IMR-90 (cell line): ENCODE results near the gene LRP6. TPM values are rescaled to one million over a fixed set of nuclear protein-coding genes. Genes with fewer than 3 reads are reported as not detected.

ENCODE experiments used
- ATAC-seq: fragments of 200-7000 bp; cut with Tn5 transposase; 2 replicates; pipeline ENCODE4 v1.9.1; 2020; ENCODE audit warnings: low read depth, mild to moderate bottlenecking, moderate library complexity
- BruUV-seq: library from RNA; stranded (reverse); fragments of 400-500 nt; replicated peaks from 2 replicates; lab custom pipeline; 2021; lab: Mats Ljungman, UMichigan
- CTCF ChIA-PET: fragments of 300-600 bp; formaldehyde crosslinking; extraction: SDS; loops from one replicate; lab custom pipeline; 2021; ENCODE audit warnings: antibody characterized with exemption; lab: Yijun Ruan, JAX
- POLR2A ChIA-PET: fragments of 300-600 bp; sonication (Branson Sonifier 250); formaldehyde crosslinking; loops from one replicate; lab custom pipeline; 2022; ENCODE audit warnings: antibody characterized with exemption; ENCODE audit not compliant: unreplicated experiment; lab: Charles Lee
- DNase-seq: peaks from one replicate; pipeline ENCODE4 v3.0.0; 2013
- H2AFZ ChIP-seq: replicated peaks from 2 replicates; pipeline ENCODE3; 2013; ENCODE audit warnings: low read length, mild to moderate bottlenecking; ENCODE audit not compliant: poor library complexity
- H2AK5ac ChIP-seq: 2 replicates; pipeline ENCODE4 v1.6.1; 2013; ENCODE audit warnings: low read depth, low read length, inconsistent platforms
- H2AK9ac ChIP-seq: replicated peaks from 2 replicates; pipeline ENCODE3; 2013; ENCODE audit warnings: mild to moderate bottlenecking, low read depth, low read length, moderate library complexity; ENCODE audit not compliant: poor library complexity
- H2BK120ac ChIP-seq: 2 replicates; pipeline ENCODE4 v1.6.1; 2013; ENCODE audit warnings: low read depth, low read length, inconsistent platforms
- H2BK15ac ChIP-seq: 3 replicates; pipeline ENCODE4 v1.6.1; 2013; ENCODE audit warnings: low read depth, low read length, inconsistent platforms
- H2BK20ac ChIP-seq: 2 replicates; pipeline ENCODE4 v1.6.1; 2013; ENCODE audit warnings: low read depth, mild to moderate bottlenecking, inconsistent platforms, low read length, moderate library complexity
- H2BK5ac ChIP-seq: 2 replicates; pipeline ENCODE4 v1.6.1; 2013; ENCODE audit warnings: mild to moderate bottlenecking, low read depth, low read length, inconsistent platforms; ENCODE audit not compliant: poor library complexity, severe bottlenecking
- H3K14ac ChIP-seq: replicated peaks from 2 replicates; pipeline ENCODE4 v1.6.1; 2013; ENCODE audit warnings: low read depth, low read length, inconsistent platforms
- H3K18ac ChIP-seq: 2 replicates; pipeline ENCODE4 v1.6.1; 2013; ENCODE audit warnings: low read depth, low read length, control low read depth
- H3K23ac ChIP-seq: 2 replicates; pipeline ENCODE4 v1.6.1; 2013; ENCODE audit warnings: low read depth, low read length, inconsistent platforms
- H3K27ac ChIP-seq: 2 replicates; pipeline ENCODE4 v1.5.1; 2013; ENCODE audit warnings: mild to moderate bottlenecking, control low read depth, low read length; ENCODE audit not compliant: insufficient read depth
- H3K27me3 ChIP-seq: 2 replicates; pipeline ENCODE4 v1.6.1; 2013; ENCODE audit warnings: low read length; ENCODE audit not compliant: control insufficient read depth, insufficient read depth
- H3K36me3 ChIP-seq: 2 replicates; pipeline ENCODE4 v1.6.1; 2013; ENCODE audit warnings: low read length, mixed read lengths; ENCODE audit not compliant: control insufficient read depth, insufficient read depth
- H3K4ac ChIP-seq: 2 replicates; pipeline ENCODE4 v1.6.1; 2013; ENCODE audit warnings: low read depth, low read length, inconsistent platforms
- H3K4me1 ChIP-seq: 2 replicates; pipeline ENCODE4 v1.6.1; 2013; ENCODE audit warnings: low read length, mixed read lengths; ENCODE audit not compliant: control insufficient read depth, insufficient read depth
- H3K4me2 ChIP-seq: 2 replicates; pipeline ENCODE4 v1.6.1; 2013; ENCODE audit warnings: low read depth, mild to moderate bottlenecking, control low read depth, low read length, moderate library complexity
- H3K4me3 ChIP-seq: 2 replicates; pipeline ENCODE4 v1.5.1; 2013; ENCODE audit warnings: low read depth, mild to moderate bottlenecking, control low read depth, low read length, moderate library complexity; ENCODE audit not compliant: insufficient read depth
- H3K56ac ChIP-seq: 2 replicates; pipeline ENCODE4 v1.6.1; 2013; ENCODE audit warnings: low read length, inconsistent platforms; ENCODE audit not compliant: insufficient read depth; ENCODE audit errors: extremely low read depth
- H3K79me1 ChIP-seq, 2 experiments: 2 replicates each; pipeline ENCODE4 v1.6.1; 2013; ENCODE audit warnings: low read length in 2 of 2, inconsistent platforms in 1 of 2, low read depth in 1 of 2
- H3K9ac ChIP-seq: 2 replicates; pipeline ENCODE4 v1.6.1; 2013; ENCODE audit warnings: low read depth, low read length, control low read depth
- H3K9me1 ChIP-seq: 2 replicates; pipeline ENCODE4 v1.6.1; 2013; ENCODE audit warnings: low read length, inconsistent platforms; ENCODE audit not compliant: insufficient read depth
- H3K9me3 ChIP-seq: 2 replicates; pipeline ENCODE4 v1.6.1; 2013; ENCODE audit warnings: low read length; ENCODE audit not compliant: control insufficient read depth, insufficient read depth
- H4K20me1 ChIP-seq: 2 replicates; pipeline ENCODE4 v1.6.1; 2013; ENCODE audit warnings: low read length, inconsistent platforms; ENCODE audit not compliant: insufficient read depth
- H4K5ac ChIP-seq: 2 replicates; pipeline ENCODE4 v1.6.1; 2013; ENCODE audit warnings: mild to moderate bottlenecking, low read depth, low read length, control low read depth
- H4K8ac ChIP-seq, 2 experiments: 2 replicates each; pipeline ENCODE4 v1.6.1; 2013; ENCODE audit warnings: low read depth in 2 of 2, low read length in 2 of 2, control low read depth in 1 of 2, inconsistent platforms in 1 of 2
- H4K91ac ChIP-seq: 2 replicates; pipeline ENCODE4 v1.6.1; 2013; ENCODE audit warnings: low read depth, low read length, inconsistent platforms; ENCODE audit not compliant: insufficient read depth
- BHLHE40 ChIP-seq: fragments of 150-350 bp; IDR thresholded peaks from 2 replicates; pipeline ENCODE4 v1.6.1; 2016; ENCODE audit warnings: mild to moderate bottlenecking, low read depth, low read length
- CEBPB ChIP-seq: IDR thresholded peaks from 2 replicates; pipeline ENCODE4 v1.6.1; 2012; ENCODE audit warnings: low read depth, low read length, improper control_type of control experiment
- CHD1 ChIP-seq: IDR thresholded peaks from 2 replicates; pipeline ENCODE4 v1.6.1; 2012; ENCODE audit warnings: low read depth, low read length, improper control_type of control experiment
- ELK1 ChIP-seq: fragments of 150-350 bp; IDR thresholded peaks from 2 replicates; pipeline ENCODE4 v1.6.1; 2016; ENCODE audit warnings: low read depth, mild to moderate bottlenecking, low read length, moderate library complexity, borderline replicate concordance
- FOS ChIP-seq: fragments of 150-350 bp; IDR thresholded peaks from 2 replicates; pipeline ENCODE4 v1.6.1; 2016; ENCODE audit warnings: low read depth, low read length
- MAFK ChIP-seq: IDR thresholded peaks from 2 replicates; pipeline ENCODE4 v1.6.1; 2012; ENCODE audit warnings: low read depth, low read length, improper control_type of control experiment
- MAZ ChIP-seq: IDR thresholded peaks from 2 replicates; pipeline ENCODE4 v1.6.1; 2012; ENCODE audit warnings: low read depth, mild to moderate bottlenecking, low read length, improper control_type of control experiment, moderate library complexity, borderline replicate concordance
- MXI1 ChIP-seq: IDR thresholded peaks from 2 replicates; pipeline ENCODE4 v1.6.1; 2012; ENCODE audit warnings: low read depth, mild to moderate bottlenecking, low read length, moderate library complexity, borderline replicate concordance
- NFE2L2 ChIP-seq: fragments of 150-350 bp; IDR thresholded peaks from 2 replicates; pipeline ENCODE4 v1.6.1; 2016; ENCODE audit warnings: low read depth, mild to moderate bottlenecking, low read length
- POLR2A ChIP-seq: IDR thresholded peaks from 2 replicates; pipeline ENCODE4 v1.6.1; 2012; ENCODE audit warnings: mild to moderate bottlenecking, low read depth, low read length
- RAD21 ChIP-seq: IDR thresholded peaks from 2 replicates; pipeline ENCODE4 v1.6.1; 2012; ENCODE audit warnings: low read length, improper control_type of control experiment
- RCOR1 ChIP-seq: IDR thresholded peaks from 2 replicates; pipeline ENCODE4 v1.6.1; 2012; ENCODE audit warnings: mild to moderate bottlenecking, low read length, improper control_type of control experiment; ENCODE audit not compliant: insufficient replicate concordance
- RFX5 ChIP-seq: IDR thresholded peaks from 2 replicates; pipeline ENCODE4 v1.8.0; 2012; ENCODE audit warnings: low read depth, mild to moderate bottlenecking, low read length, moderate library complexity
- SMC3 ChIP-seq: fragments of 150-350 bp; IDR thresholded peaks from 2 replicates; pipeline ENCODE4 v1.6.1; 2016; ENCODE audit warnings: low read depth, mild to moderate bottlenecking, antibody characterized with exemption, low read length, moderate library complexity
- WGBS, 2 experiments: methylation state at CpG; one replicate each; pipeline versions ENCODE4 v1.1.5 to v1.1.7; 2013; ENCODE audit warnings: missing lambda C conversion rate in 2 of 2; ENCODE audit not compliant: insufficient read length in 1 of 2; ENCODE audit errors: extremely low coverage in 2 of 2; 5-methylcytosine and 5-hydroxymethylcytosine counted together
- dilution Hi-C: fragments of 300-500 bp; cut with HindIII; formaldehyde crosslinking; loops from one replicate; pipeline ENCODE4 v1.14.3; 2018; ENCODE audit warnings: low sequenced_read_pairs; ENCODE audit not compliant: unreplicated experiment
- in situ Hi-C: fragments of 300-500 bp; cut with MboI; formaldehyde crosslinking; loops from 3 replicates; pipeline ENCODE4 v1.14.3; 2019; ENCODE audit warnings: low sequenced_read_pairs, inconsistent platforms, mixed read lengths
- intact Hi-C: fragments of 100-400 bp; cut with micrococcal nuclease; formaldehyde crosslinking; loops from 2 replicates; pipeline ENCODE4 v1.10.0; 2022
- polyA plus RNA-seq, 3 experiments: library from polyadenylated mRNA; depleted of rRNA; stranded (reverse); fragments of >200 nt; gene quantifications; 2 replicates each; pipeline ENCODE4 v1.2.3, GENCODE V29; 2012; ENCODE audit warnings: low replicate concordance in 1 of 3
- total RNA-seq: library from RNA; depleted of rRNA; stranded (reverse); fragments of >200 nt; gene quantifications from 2 replicates; pipeline ENCODE4 v1.2.3, GENCODE V29; 2012
- TF ChIP-seq, protein P1 (sequence below): fragments of 150-350 bp; IDR thresholded peaks from 2 replicates; pipeline ENCODE4 v1.6.1; 2017; ENCODE audit warnings: mild to moderate bottlenecking, antibody characterized with exemption, low read length, low read depth
- TF ChIP-seq, protein P2 (sequence below): conservative IDR thresholded peaks from 2 replicates; pipeline ENCODE4 v1.5.1; 2012; ENCODE audit warnings: mild to moderate bottlenecking, low read depth, low read length, improper control_type of control experiment

Gene LRP6
- total and polyA plus RNA-seq, 2 of the 4 experiments (the other 2 are of a cell fraction): 14.2 to 32.1 TPM

- Histone ChIP-seq H3K4me2 (no peak overlapping the region), H3K36me3 (peaks cover 19% of the 10 kb centered on the region), H3K23ac (no peak overlapping the region), H3K4me1 (no peaks in the 10 kb centered on the region), H2AK5ac (no peak overlapping the region), H4K5ac (no peak overlapping the region), H3K14ac (no peak overlapping the region), H3K4ac (no peak overlapping the region), H3K4me3 (no peak overlapping the region), H3K79me1 (no peaks in the 10 kb centered on the region), H3K56ac (no peak overlapping the region), H4K8ac (no peak overlapping the region), H2BK5ac (no peak overlapping the region), H3K27me3 (no peaks in the 10 kb centered on the region), H2BK120ac (no peak overlapping the region), H2AK9ac (no peak overlapping the region), H4K20me1 (no peaks in the 10 kb centered on the region), H2BK15ac (no peak overlapping the region), H3K9ac (no peak overlapping the region), H3K9me1 (no peaks in the 10 kb centered on the region), H3K9me3 (no peaks in the 10 kb centered on the region), H3K27ac (no peak overlapping the region), H4K91ac (no peak overlapping the region), H3K18ac (no peak overlapping the region), H2AFZ (no peak overlapping the region), H2BK20ac (no peak overlapping the region)
- ATAC-seq (no peak), DNase-seq (no peak)
- dilution Hi-C loops (no loop called here), in situ Hi-C loops (no loop called here), intact Hi-C loops (loop anchor here (5.0 kb wide), 1 partner anchor 54 kb away; no protein-coding TSS in a partner anchor)
- CTCF ChIA-PET: no interaction called here
- BruUV-seq: no TSS peak
- POLR2A ChIA-PET: no interaction called here
- no CpG with 5 or more reads among the region's 4 CpGs for WGBS, 2 experiments
- TF ChIP-seq RCOR1 (no peak), MAZ (no peak), MXI1 (no peak), BHLHE40 (no peak), MAFK (no peak), RFX5 (no peak), ELK1 (no peak), CHD1 (no peak), FOS (no peak), POLR2A (no peak), SMC3 (no peak), RAD21 (no peak), CEBPB (no peak), NFE2L2 (no peak)
- TF ChIP-seq, protein P1, sequence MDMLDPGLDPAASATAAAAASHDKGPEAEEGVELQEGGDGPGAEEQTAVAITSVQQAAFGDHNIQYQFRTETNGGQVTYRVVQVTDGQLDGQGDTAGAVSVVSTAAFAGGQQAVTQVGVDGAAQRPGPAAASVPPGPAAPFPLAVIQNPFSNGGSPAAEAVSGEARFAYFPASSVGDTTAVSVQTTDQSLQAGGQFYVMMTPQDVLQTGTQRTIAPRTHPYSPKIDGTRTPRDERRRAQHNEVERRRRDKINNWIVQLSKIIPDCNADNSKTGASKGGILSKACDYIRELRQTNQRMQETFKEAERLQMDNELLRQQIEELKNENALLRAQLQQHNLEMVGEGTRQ: no peak
- TF ChIP-seq, protein P2, sequence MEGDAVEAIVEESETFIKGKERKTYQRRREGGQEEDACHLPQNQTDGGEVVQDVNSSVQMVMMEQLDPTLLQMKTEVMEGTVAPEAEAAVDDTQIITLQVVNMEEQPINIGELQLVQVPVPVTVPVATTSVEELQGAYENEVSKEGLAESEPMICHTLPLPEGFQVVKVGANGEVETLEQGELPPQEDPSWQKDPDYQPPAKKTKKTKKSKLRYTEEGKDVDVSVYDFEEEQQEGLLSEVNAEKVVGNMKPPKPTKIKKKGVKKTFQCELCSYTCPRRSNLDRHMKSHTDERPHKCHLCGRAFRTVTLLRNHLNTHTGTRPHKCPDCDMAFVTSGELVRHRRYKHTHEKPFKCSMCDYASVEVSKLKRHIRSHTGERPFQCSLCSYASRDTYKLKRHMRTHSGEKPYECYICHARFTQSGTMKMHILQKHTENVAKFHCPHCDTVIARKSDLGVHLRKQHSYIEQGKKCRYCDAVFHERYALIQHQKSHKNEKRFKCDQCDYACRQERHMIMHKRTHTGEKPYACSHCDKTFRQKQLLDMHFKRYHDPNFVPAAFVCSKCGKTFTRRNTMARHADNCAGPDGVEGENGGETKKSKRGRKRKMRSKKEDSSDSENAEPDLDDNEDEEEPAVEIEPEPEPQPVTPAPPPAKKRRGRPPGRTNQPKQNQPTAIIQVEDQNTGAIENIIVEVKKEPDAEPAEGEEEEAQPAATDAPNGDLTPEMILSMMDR: no peak
These were observed 138.2 kb downstream of the LRP6 start for GRCh38 chr12:12128670-12129069.
